NOMO-1 (cell line): ENCODE results near the gene KRTAP5-2.
"Not testable (repeated sequence)": the region's sequence is repeated elsewhere in the genome, so short reads cannot be mapped to it uniquely, and the experiment has no call there.

ENCODE experiments used
- DNase-seq, 2 experiments: peaks; one replicate each; lab custom pipeline; 2025; ENCODE audit not compliant: unreplicated experiment in 2 of 2; lab: John Stamatoyannopoulos, UW

KRTAP5-2 gene

DNA sequence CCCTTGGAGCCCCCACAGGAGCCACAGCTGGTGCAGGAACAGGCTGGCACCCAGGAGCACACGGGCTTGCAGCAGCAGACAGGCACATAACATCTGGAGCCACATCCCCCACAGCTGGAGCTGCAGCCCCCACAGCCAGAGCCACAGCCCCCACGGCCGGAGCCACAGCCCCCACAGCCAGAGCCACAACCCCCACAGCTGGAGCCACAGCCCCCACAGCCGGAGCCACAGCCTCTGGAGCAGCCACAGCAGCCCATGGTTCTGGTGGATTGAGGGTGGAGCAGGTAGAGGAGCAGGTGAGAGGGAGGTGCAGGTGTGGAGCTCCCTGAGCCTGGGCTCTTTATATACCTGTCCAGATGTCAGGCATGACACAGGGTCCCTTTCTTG lies at the start of gene KRTAP5-2:
Gene KRTAP5-2, minus strand, starts transcription at position 301 of the 387 bp plus-strand sequence. Its CDS starts 44 bp downstream, at position 257.
- no peak for DNase-seq

DNA sequence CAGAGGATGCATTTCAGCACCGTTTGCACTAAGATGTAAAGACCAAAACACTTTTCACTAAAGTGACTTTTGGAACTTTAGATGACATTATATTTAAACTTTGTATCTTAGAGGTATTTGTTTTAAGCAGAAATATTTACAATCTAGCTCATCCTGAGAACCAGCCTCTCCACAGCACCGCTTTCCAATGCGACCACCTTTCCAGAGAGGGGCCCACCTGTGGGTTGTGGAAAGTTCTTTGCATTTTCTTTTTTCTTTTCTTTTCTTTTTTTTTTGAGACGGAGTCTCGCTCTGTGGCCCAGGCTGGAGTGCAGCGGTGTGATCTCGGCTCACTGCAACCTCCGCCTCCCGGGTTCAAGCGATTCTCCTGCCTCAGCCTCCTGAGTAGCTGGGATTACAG lies 48.4 kb upstream of the KRTAP5-2 start:
- DNase-seq, result not testable (repeated sequence)

GRCh38 chr11:1645357-1645821 lies 47.3 kb upstream of the KRTAP5-2 start:
- DNase-seq, result no peak

DNA sequence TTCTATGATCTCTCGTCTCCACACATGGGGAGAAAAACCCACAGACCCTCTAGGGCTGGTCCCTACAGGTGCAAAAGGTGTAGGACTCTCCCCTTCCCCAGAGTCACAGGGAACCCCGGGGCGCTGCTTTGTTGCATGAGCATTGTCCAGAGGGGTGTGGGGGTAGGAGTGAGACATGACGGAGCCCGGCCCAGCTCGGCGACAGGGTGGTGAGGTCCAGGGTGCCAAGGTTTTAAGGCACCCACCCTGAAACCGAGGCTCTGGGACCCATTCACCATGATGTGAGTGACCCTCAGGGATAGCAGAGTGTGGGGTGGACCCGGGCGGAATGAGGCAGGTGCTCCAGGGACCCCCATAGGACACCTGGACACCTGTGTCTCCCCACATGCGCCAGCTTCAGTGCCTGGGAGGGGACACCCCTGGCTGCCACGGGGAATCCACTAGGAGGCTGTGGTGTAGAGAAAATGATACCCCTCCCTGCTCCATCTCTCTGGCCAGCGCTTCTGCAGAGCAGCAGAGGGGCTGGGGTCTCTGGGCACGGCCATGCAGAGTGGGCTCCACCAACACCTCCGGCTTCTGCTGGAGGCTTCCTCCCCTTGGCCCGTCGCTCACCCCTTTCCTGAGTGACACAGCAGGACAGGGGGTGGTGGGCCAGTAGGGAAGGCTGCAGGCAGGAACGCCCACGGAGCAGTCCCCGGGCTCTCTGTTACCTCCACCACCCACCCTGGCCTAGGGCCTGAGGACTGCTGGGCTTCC lies 46.7 kb upstream of the KRTAP5-2 start:
- no peak for DNase-seq

- DNase-seq, result no peak
Measured at GRCh38 chr11:1643146-1643690, 45.1 kb upstream of the KRTAP5-2 start.

DNA sequence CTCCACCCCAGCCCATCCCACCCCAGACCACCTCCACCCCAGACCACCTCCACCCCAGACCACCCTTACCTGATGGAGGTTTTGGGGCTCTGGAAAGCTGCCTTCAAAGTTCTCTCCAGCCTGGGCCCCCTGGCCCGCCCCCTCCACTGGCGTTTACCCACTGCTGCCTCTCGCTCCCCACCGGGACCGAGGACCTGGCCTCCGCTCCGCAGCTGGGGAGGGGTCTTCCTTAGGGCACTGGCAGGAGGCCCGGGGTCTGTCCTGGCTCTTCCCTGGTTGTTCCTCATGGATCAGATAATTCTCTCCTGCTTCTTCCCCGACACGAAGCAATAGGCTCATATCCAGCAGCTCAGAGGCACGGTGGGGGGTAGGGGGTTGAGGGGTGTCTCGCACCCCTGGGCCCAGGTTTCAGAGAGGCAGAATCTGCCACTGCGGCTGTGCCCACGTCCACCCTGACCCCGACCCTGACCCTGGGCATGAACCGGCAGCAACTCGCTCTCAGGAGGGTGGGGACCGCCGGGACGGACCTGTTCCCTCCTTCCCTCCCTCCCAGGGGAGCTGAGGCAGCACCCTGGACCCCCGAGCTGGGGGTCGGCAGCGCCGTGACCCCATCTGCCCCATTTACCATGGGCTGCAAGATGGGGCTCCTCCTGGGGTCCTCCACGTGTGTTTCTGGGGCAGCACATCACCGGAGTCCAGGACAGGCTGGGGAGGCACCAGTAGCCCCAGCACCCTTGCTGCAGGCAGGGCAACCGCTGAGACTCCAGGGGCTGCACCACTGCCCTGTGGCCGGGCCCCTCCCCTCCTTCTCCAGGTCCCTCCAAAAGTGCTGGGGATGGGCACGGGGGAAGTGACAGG lies 44.4 kb upstream of the KRTAP5-2 start:
- no peak for DNase-seq

DNA sequence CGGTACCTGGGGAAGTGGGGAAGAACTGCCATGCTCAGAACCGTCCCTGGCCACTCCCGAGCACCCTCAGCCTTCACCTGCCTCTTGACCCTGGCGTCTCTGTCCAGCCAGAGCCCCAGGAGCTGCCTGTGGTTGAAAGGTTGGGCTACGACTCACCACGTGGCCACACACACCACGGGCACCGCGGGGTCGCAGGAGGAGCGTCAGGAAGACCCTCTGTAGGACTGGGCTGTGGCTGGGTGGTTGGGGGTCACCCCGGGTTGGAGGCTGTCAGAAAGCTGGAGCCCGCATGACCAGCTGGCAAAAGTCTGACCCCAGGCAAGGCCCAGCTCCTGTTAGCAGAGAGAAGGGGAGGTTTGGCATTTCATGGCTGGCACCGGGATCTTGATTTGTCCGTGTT lies 43.0 kb upstream of the KRTAP5-2 start:
- no peak for DNase-seq

- DNase-seq, result no peak
Measured at GRCh38 chr11:1640076-1640946, 42.2 kb upstream of the KRTAP5-2 start.

- no peak for DNase-seq
Measured at GRCh38 chr11:1639666-1640065, 41.6 kb upstream of the KRTAP5-2 start.

GRCh38 chr11:1639102-1639620 lies 41.1 kb upstream of the KRTAP5-2 start:
- DNase-seq, result no peak

GRCh38 chr11:1638344-1638743 lies 40.2 kb upstream of the KRTAP5-2 start:
- DNase-seq, result no peak

GRCh38 chr11:1637628-1638027 lies 39.5 kb upstream of the KRTAP5-2 start:
- DNase-seq, result no peak

- DNase-seq, result no peak
Measured at GRCh38 chr11:1636291-1636950, 38.3 kb upstream of the KRTAP5-2 start.

GRCh38 chr11:1633864-1634263 lies 35.8 kb upstream of the KRTAP5-2 start:
- no peak for DNase-seq

GRCh38 chr11:1632053-1632714 lies 34.1 kb upstream of the KRTAP5-2 start:
- DNase-seq, result no peak

DNA sequence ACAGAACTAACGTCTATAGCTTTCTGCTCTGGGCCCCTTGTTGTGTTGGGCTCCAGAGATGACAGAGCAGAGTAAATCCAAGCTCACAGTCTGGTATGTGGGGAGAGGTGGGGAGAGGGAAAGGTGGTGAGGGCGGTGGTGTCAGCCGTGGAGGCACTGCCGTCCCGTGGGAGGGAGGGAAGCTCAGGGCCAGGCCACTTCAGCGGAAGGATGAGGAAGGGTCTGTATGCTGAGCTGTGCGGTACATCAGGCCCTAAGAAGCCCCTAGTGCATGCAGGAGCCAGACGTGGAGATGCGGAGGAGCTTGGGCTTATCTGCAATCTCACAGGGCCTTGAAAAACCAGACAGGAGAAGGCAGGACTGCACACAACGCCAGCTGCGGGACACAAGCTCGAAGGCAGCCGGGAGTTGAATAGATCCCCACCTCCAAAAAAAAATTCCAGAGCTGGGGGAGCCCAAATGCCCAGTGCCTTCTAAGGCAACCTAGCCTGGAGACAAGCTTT lies 33.0 kb upstream of the KRTAP5-2 start:
- no peak for DNase-seq

- no peak for DNase-seq
Measured at GRCh38 chr11:1630271-1630670, 32.2 kb upstream of the KRTAP5-2 start.

DNA sequence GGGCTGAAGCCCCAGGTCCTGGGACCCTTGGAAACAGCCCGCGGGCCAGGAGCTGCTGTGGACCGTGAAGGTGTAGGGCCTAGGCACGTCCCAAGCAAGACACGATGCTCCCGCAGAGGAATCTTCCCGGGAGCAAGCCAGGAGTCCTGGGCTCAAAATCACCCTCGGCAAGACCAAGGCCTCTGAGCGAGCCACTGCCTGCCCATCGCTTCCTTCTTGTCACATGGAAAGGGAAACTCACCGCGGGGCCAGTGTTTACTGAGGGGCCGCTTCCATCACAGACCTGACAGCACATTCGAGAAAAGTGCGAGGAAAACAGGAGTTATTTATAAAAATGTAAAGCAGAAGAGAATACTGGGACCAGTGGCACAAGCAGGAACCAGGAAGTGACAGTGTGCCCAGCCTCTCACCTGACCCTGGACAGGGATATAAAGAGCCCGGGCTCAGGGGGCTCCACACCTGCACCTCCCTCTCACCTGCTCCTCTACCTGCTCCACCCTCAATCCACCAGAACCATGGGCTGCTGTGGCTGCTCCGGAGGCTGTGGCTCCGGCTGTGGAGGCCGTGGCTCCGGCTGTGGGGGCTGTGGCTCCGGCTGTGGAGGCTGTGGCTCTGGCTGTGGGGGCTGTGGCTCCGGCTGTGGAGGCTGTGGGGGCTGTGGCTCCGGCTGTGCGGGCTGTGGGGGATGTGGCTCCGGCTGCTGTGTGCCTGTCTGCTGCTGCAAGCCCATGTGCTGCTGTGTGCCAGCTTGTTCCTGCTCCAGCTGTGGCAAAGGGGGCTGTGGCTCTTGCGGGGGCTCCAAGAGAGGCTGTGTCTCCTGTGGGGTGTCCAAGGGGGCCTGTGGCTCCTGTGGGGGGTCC lies 31.5 kb upstream of the KRTAP5-2 start, which contains the start of gene KRTAP5-5:
Gene KRTAP5-5, plus strand, starts transcription at position 450 of the 860 bp plus-strand sequence. Its CDS starts 66 bp downstream, at position 516.
- DNase-seq, result no peak
